ENCODE data around the gene VAPB.

DNA sequence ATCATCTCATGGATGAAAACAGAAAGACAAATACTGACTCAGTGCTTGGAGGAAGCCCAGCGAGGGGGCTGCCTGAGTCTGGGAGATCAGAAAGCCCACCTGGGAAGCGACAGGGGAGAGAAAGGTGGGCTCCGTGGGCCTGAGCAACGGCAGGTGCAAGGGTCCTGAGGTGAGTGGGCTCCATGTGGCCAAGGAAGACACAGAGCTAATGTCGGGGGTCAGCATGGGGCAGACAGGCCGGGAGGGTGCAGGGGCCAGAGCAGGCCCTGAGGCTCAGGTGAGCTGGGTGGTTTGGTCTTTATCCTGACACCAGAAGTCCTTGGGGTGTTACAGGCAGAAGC, 107.4 kb downstream of the VAPB start:
- no peak for TF ChIP-seq FOS (IDR thresholded peaks at IDR 0.05; ENCODE audit: low read depth, low read length)
- TF ChIP-seq, protein P1, sequence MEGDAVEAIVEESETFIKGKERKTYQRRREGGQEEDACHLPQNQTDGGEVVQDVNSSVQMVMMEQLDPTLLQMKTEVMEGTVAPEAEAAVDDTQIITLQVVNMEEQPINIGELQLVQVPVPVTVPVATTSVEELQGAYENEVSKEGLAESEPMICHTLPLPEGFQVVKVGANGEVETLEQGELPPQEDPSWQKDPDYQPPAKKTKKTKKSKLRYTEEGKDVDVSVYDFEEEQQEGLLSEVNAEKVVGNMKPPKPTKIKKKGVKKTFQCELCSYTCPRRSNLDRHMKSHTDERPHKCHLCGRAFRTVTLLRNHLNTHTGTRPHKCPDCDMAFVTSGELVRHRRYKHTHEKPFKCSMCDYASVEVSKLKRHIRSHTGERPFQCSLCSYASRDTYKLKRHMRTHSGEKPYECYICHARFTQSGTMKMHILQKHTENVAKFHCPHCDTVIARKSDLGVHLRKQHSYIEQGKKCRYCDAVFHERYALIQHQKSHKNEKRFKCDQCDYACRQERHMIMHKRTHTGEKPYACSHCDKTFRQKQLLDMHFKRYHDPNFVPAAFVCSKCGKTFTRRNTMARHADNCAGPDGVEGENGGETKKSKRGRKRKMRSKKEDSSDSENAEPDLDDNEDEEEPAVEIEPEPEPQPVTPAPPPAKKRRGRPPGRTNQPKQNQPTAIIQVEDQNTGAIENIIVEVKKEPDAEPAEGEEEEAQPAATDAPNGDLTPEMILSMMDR (conservative IDR thresholded peaks at IDR 0.05; ENCODE audit: low read depth, low read length), result no peak
- TF ChIP-seq, protein P2, sequence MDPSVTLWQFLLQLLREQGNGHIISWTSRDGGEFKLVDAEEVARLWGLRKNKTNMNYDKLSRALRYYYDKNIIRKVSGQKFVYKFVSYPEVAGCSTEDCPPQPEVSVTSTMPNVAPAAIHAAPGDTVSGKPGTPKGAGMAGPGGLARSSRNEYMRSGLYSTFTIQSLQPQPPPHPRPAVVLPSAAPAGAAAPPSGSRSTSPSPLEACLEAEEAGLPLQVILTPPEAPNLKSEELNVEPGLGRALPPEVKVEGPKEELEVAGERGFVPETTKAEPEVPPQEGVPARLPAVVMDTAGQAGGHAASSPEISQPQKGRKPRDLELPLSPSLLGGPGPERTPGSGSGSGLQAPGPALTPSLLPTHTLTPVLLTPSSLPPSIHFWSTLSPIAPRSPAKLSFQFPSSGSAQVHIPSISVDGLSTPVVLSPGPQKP (IDR thresholded peaks at IDR 0.05; ENCODE audit: borderline replicate concordance, low read depth, low read length), result no peak
- no peak for TF ChIP-seq POLR2A (IDR thresholded peaks at IDR 0.05; ENCODE audit: low read depth, low read length)

All from IMR-90 (cell line).